GM19438 (cell line): ENCODE measurements around the gene CYP19A1.
A peak's percentile ranks its signal among the peaks of the same experiment; 100 is the strongest.

Experiments used
- ATAC-seq: cut with Tn5 transposase; IDR thresholded peaks from one replicate; pipeline ENCODE4 v1.9.1; 2021; ENCODE audit warnings: low read depth; ENCODE audit not compliant: unreplicated experiment

Gene CYP19A1

GRCh38 chr15:51363383-51363782, 25.0 kb upstream of the CYP19A1 start:
- ATAC-seq = no peak

GRCh38 chr15:51359981-51360380, 21.6 kb upstream of the CYP19A1 start:
- ATAC-seq = no peak

GRCh38 chr15:51356983-51357382, 18.6 kb upstream of the CYP19A1 start:
- ATAC-seq = no peak

GRCh38 chr15:51356147-51356546, 17.8 kb upstream of the CYP19A1 start:
- no peak for ATAC-seq

GRCh38 chr15:51355096-51355495, 16.7 kb upstream of the CYP19A1 start:
- no peak for ATAC-seq

GRCh38 chr15:51353976-51354375, 15.6 kb upstream of the CYP19A1 start:
- no peak for ATAC-seq

- no peak for ATAC-seq
Measured at GRCh38 chr15:51350723-51351122, 12.3 kb upstream of the CYP19A1 start.

- peak; percentile 17 for ATAC-seq
Measured at GRCh38 chr15:51349156-51349844, 10.9 kb upstream of the CYP19A1 start.

- ATAC-seq = peak; percentile 83
Measured at GRCh38 chr15:51348688-51349087, 10.3 kb upstream of the CYP19A1 start.

GRCh38 chr15:51346136-51346535, 7.7 kb upstream of the CYP19A1 start:
- no peak for ATAC-seq

- no peak for ATAC-seq
Measured at GRCh38 chr15:51343466-51343865, 5.1 kb upstream of the CYP19A1 start.

- ATAC-seq = no peak
Measured at GRCh38 chr15:51342227-51342999, 4.0 kb upstream of the CYP19A1 start.

GRCh38 chr15:51341366-51342226, 3.2 kb upstream of the CYP19A1 start, which contains the start of gene GLDN:
TSS of gene GLDN (plus strand) at chr15:51341655. CDS start at chr15:51341685, 30 bp downstream.
- no peak for ATAC-seq

GRCh38 chr15:51335538-51336410, 2.6 kb downstream of the CYP19A1 start:
- ATAC-seq = peak; percentile 71

- no peak for ATAC-seq
Measured at GRCh38 chr15:51335087-51335486, 3.3 kb downstream of the CYP19A1 start.

GRCh38 chr15:51334011-51334451, 4.4 kb downstream of the CYP19A1 start:
- ATAC-seq = no peak

- ATAC-seq = no peak
Measured at GRCh38 chr15:51333571-51333970, 4.8 kb downstream of the CYP19A1 start.

GRCh38 chr15:51332206-51333147, 5.9 kb downstream of the CYP19A1 start:
- ATAC-seq = no peak

GRCh38 chr15:51331141-51331540, 7.3 kb downstream of the CYP19A1 start:
- no peak for ATAC-seq
